GM11168 (cell line): Measurements from ENCODE around the gene TMEM239.
"Not testable (repeated sequence)": the region's sequence is repeated elsewhere in the genome, so short reads cannot be mapped to it uniquely, and the experiment has no call there.

ENCODE experiments used
- in situ Hi-C: fragments of 300-500 bp; cut with MboI; formaldehyde crosslinking; loops from one replicate; pipeline ENCODE4 v1.12.0; 2022; ENCODE audit warnings: low sequenced_read_pairs; ENCODE audit not compliant: unreplicated experiment

TMEM239 gene

GRCh38 chr20:2816030-2816582 is at the start of gene TMEM239:
TMEM239 (plus strand) TSS chr20:2816364; CDS start chr20:2816555, 191 bp downstream.
- in situ Hi-C loops = no loop called here

GRCh38 chr20:2767768-2768631 is 48.2 kb upstream of the TMEM239 start:
- in situ Hi-C loops = no loop called here

GRCh38 chr20:2768632-2769015 is 47.5 kb upstream of the TMEM239 start:
- in situ Hi-C loops = no loop called here

GRCh38 chr20:2770091-2770490 is 46.1 kb upstream of the TMEM239 start:
- in situ Hi-C loops = not testable (repeated sequence)

- in situ Hi-C loops = no loop called here
These were observed 44.5 kb upstream of the TMEM239 start for GRCh38 chr20:2771631-2772080.

GRCh38 chr20:2773812-2774211 is 42.4 kb upstream of the TMEM239 start:
- in situ Hi-C loops = no loop called here

- in situ Hi-C loops = no loop called here
These were observed 41.0 kb upstream of the TMEM239 start for GRCh38 chr20:2775139-2775538.

GRCh38 chr20:2778602-2779321 is 37.4 kb upstream of the TMEM239 start:
- in situ Hi-C loops = no loop called here

GRCh38 chr20:2780948-2781347 is 35.2 kb upstream of the TMEM239 start:
- in situ Hi-C loops = no loop called here

GRCh38 chr20:2783908-2784566 is 32.1 kb upstream of the TMEM239 start:
- in situ Hi-C loops = no loop called here

GRCh38 chr20:2793471-2793870 is 22.7 kb upstream of the TMEM239 start:
- in situ Hi-C loops = no loop called here

- in situ Hi-C loops = no loop called here
These were observed 21.9 kb upstream of the TMEM239 start for GRCh38 chr20:2794202-2794748.

GRCh38 chr20:2794866-2795447 is 21.2 kb upstream of the TMEM239 start:
- in situ Hi-C loops = no loop called here

- in situ Hi-C loops = no loop called here
These were observed 20.7 kb upstream of the TMEM239 start for GRCh38 chr20:2795451-2795850.

GRCh38 chr20:2796011-2796660 is 20.0 kb upstream of the TMEM239 start:
- in situ Hi-C loops = no loop called here

GRCh38 chr20:2797136-2797983 is 18.8 kb upstream of the TMEM239 start:
- in situ Hi-C loops = no loop called here

- in situ Hi-C loops = no loop called here
These were observed 17.9 kb upstream of the TMEM239 start for GRCh38 chr20:2798095-2798805.

GRCh38 chr20:2798814-2799213 is 17.4 kb upstream of the TMEM239 start:
- in situ Hi-C loops = no loop called here
